Parathyroid adenoma (tissue), 2 donors: ENCODE data around the gene NCKAP1.
"Not testable (repeated sequence)": the region's sequence is repeated elsewhere in the genome, so short reads cannot be mapped to it uniquely, and the experiment has no call there.

ENCODE experiments used
- H2AFZ ChIP-seq: fragments of 300-600 bp; sonication (generic); one replicate; pipeline ENCODE4 v1.7.0; 2017; ENCODE audit warnings: antibody characterized with exemption, mild to moderate bottlenecking
- H3K27ac ChIP-seq: fragments of 300-600 bp; sonication (generic); one replicate; pipeline ENCODE4 v1.7.0; 2017
- H3K27me3 ChIP-seq: fragments of 300-600 bp; sonication (generic); one replicate; pipeline ENCODE4 v1.7.0; 2017; ENCODE audit warnings: low read length; ENCODE audit not compliant: control insufficient read depth, insufficient read depth
- H3K36me3 ChIP-seq: fragments of 300-600 bp; sonication (generic); one replicate; pipeline ENCODE4 v1.7.0; 2017; ENCODE audit warnings: low read length; ENCODE audit not compliant: control insufficient read depth, insufficient read depth
- H3K4me1 ChIP-seq: fragments of 300-600 bp; sonication (generic); one replicate; pipeline ENCODE4 v1.7.0; 2017; ENCODE audit warnings: control low read depth
- H3K4me2 ChIP-seq: fragments of 300-600 bp; sonication (generic); one replicate; pipeline ENCODE4 v1.7.0; 2017; ENCODE audit warnings: low read length
- H3K4me3 ChIP-seq: fragments of 300-600 bp; sonication (generic); one replicate; pipeline ENCODE4 v1.7.0; 2017; ENCODE audit warnings: low read depth, low read length
- H3K79me2 ChIP-seq: fragments of 300-600 bp; sonication (generic); one replicate; pipeline ENCODE4 v1.7.0; 2017; ENCODE audit warnings: control low read depth
- H3K9ac ChIP-seq: fragments of 300-600 bp; sonication (generic); one replicate; pipeline ENCODE4 v1.7.0; 2017; ENCODE audit warnings: mild to moderate bottlenecking
- H3K9me3 ChIP-seq: fragments of 300-600 bp; sonication (generic); one replicate; pipeline ENCODE4 v1.7.0; 2017; ENCODE audit warnings: low read length; ENCODE audit not compliant: control insufficient read depth
- TF ChIP-seq, protein P1 (sequence below): fragments of 300-600 bp; sonication (generic); IDR thresholded peaks from one replicate; pipeline ENCODE4 v1.7.0; 2017; ENCODE audit warnings: antibody characterized with exemption, mild to moderate bottlenecking
- donor health status: primary hyperparathyroidism.

The NCKAP1 gene

DNA sequence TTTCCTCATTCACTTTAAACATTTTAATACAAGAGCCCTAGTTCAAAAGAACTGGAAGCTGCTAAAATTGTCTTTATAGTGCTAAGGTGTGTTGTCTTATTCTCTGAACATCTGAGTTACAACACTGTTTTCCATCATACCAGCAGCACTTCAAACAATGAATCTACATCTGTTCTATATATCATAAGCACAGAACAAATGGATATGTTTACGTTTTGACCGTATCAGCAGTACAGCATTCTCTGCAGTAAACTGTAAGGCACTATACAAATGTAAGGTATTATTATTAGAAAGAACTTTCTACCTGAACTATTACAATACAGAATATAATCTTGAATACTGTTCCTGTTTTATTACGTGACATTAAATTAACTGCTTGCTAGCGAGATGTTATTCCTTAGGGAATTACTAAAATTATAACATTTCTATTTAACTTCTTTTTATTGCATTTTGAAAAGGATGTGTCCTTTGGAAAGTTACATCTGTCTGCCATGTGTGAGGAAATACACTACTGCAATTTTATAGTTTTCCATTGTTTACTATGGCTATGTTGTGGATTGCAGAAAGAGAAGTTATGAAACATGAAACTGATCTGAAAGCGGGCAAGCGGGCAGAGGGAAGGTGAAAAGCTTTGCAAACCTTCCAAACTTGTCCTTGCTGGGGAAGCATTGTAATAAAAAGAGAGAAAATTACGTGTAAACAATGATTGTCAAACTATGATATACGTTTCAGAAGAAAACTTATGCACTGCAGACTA lies 13.7 kb downstream of the NCKAP1 start:
- TF ChIP-seq, protein P1, sequence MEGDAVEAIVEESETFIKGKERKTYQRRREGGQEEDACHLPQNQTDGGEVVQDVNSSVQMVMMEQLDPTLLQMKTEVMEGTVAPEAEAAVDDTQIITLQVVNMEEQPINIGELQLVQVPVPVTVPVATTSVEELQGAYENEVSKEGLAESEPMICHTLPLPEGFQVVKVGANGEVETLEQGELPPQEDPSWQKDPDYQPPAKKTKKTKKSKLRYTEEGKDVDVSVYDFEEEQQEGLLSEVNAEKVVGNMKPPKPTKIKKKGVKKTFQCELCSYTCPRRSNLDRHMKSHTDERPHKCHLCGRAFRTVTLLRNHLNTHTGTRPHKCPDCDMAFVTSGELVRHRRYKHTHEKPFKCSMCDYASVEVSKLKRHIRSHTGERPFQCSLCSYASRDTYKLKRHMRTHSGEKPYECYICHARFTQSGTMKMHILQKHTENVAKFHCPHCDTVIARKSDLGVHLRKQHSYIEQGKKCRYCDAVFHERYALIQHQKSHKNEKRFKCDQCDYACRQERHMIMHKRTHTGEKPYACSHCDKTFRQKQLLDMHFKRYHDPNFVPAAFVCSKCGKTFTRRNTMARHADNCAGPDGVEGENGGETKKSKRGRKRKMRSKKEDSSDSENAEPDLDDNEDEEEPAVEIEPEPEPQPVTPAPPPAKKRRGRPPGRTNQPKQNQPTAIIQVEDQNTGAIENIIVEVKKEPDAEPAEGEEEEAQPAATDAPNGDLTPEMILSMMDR: no peak
- H3K4me2 ChIP-seq: no peak overlapping the region
- H3K4me3 ChIP-seq: no peak overlapping the region
- H3K36me3 ChIP-seq: no peaks in the 10 kb centered on the region
- no peaks in the 10 kb centered on the region for H3K27me3 ChIP-seq
- H3K9ac ChIP-seq: no peak overlapping the region
- peaks cover 35% of the 10 kb centered on the region for H3K79me2 ChIP-seq
- no peak overlapping the region for H2AFZ ChIP-seq
- H3K27ac ChIP-seq: no peak overlapping the region
- no peaks in the 10 kb centered on the region for H3K9me3 ChIP-seq
- peaks cover 5% of the 10 kb centered on the region for H3K4me1 ChIP-seq

GRCh38 chr2:183022711-183023110 lies 15.5 kb downstream of the NCKAP1 start:
- H3K9me3 ChIP-seq: no peaks in the 10 kb centered on the region
- TF ChIP-seq, protein P1: no peak
- no peak overlapping the region for H3K9ac ChIP-seq
- no peak overlapping the region for H3K4me2 ChIP-seq
- peaks cover 33% of the 10 kb centered on the region for H3K79me2 ChIP-seq
- H3K27me3 ChIP-seq: no peaks in the 10 kb centered on the region
- no peaks in the 10 kb centered on the region for H3K36me3 ChIP-seq
- H3K4me3 ChIP-seq: no peak overlapping the region
- H2AFZ ChIP-seq: no peak overlapping the region
- H3K4me1 ChIP-seq: peaks cover 5% of the 10 kb centered on the region
- no peak overlapping the region for H3K27ac ChIP-seq

DNA sequence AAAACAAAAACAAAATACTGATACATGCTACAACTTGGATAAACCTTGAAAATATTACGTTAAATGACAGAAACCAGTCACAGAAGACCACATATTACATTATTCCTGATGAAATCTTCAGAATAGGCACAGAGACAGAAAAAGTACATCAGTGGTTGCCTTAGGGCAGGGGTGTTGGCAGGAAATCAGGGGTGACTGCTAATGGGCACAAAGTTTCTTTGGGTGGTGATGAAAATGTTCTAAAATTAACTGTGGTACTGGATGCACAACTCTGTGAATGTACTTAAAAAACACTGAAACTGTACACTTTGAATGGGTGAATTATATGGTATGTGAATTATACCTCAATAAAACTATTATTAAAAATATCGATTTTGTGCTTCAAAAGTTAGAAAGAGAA lies 16.6 kb downstream of the NCKAP1 start:
- H3K4me1 ChIP-seq: peaks cover 5% of the 10 kb centered on the region
- no peaks in the 10 kb centered on the region for H3K36me3 ChIP-seq
- H3K4me2 ChIP-seq: no peak overlapping the region

GRCh38 chr2:183019718-183020442 lies 18.4 kb downstream of the NCKAP1 start:
- H3K27me3 ChIP-seq: no peaks in the 10 kb centered on the region
- H3K27ac ChIP-seq: no peak overlapping the region
- no peak overlapping the region for H3K4me2 ChIP-seq
- H3K9me3 ChIP-seq: no peaks in the 10 kb centered on the region
- no peak overlapping the region for H3K9ac ChIP-seq
- H3K4me1 ChIP-seq: peaks cover 5% of the 10 kb centered on the region
- no peak overlapping the region for H2AFZ ChIP-seq
- peaks cover 36% of the 10 kb centered on the region for H3K79me2 ChIP-seq
- no peaks in the 10 kb centered on the region for H3K36me3 ChIP-seq
- TF ChIP-seq, protein P1: no peak
- no peak overlapping the region for H3K4me3 ChIP-seq

More for the DNA sequence above, 16.6 kb downstream of the NCKAP1 start:
- Histone ChIP-seq H2AFZ (no peak overlapping the region), H3K4me3 (no peak overlapping the region), H3K79me2 (peaks cover 35% of the 10 kb centered on the region), H3K9me3 (no peaks in the 10 kb centered on the region), H3K27me3 (no peaks in the 10 kb centered on the region), H3K9ac (no peak overlapping the region), H3K27ac (no peak overlapping the region)
- TF ChIP-seq, protein P1: no peak

DNA sequence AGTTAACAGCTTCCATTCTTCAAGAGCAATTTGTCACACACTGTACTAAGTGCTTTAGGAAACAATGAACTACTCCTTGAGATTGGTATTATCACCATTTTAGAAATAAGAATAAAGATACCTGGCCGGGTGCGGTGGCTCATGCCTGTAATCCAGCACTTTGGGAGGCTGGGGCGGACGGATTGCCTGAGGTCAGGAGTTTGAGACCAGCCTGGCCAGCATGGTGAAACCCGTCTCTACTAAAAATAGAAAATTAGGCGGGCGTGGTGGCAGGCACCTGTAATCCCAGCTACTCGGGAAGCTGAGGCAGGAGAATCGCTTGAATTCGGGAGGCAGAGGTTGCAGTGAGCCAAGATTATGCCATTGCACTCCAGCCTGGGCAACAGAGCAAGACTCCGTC lies 20.4 kb downstream of the NCKAP1 start:
- H3K4me3 ChIP-seq, H3K9me3 ChIP-seq, H3K4me2 ChIP-seq, H3K36me3 ChIP-seq, H3K27me3 ChIP-seq, H3K9ac ChIP-seq, H2AFZ ChIP-seq, H3K4me1 ChIP-seq, H3K27ac ChIP-seq: not testable (repeated sequence)
- peaks cover 52% of the 10 kb centered on the region for H3K79me2 ChIP-seq
